ENCODE measurements around the gene CSF2.

Gene CSF2

GRCh38 chr5:132073231-132074013, at the start of gene CSF2:
CSF2 (plus strand) TSS chr5:132073789; CDS start chr5:132073824, 35 bp downstream.
- Histone ChIP-seq H3K9me3 (ENCODE audit: control insufficient read depth, low read length) (no peaks in the 10 kb centered on the region), H3K4me3 (ENCODE audit: low read length) (no peak within 1 kb of the TSS), H3K36me3 (ENCODE audit: control insufficient read depth, insufficient read depth, low read length, severe bottlenecking) (no peaks in the 10 kb centered on the region), H3K9ac (ENCODE audit: low read length) (no peak within 1 kb of the TSS), H3K4me1 (ENCODE audit: control insufficient read depth, insufficient read depth, low read length) (no peaks in the 10 kb centered on the region), H3K27me3 (replicated peaks; ENCODE audit: control insufficient read depth, insufficient read depth, low read length) (no peaks in the 10 kb centered on the region)
- no peak for DNase-seq (ENCODE audit: low read depth)

DNA sequence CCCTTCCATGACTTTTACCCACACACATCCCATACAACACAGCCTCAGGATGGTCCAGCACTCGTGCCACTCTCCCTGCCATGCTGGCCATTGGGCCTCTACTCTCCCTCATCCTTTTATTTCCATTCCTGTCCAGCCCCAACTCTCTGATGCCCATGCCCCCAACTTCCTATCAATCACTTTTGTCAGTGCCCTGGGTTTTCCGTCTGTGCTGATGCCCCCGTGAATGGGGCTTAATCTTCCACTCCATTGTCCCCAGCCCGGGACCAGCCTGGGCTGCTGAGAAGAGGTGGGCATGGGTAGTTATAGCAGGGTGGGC, 49.5 kb upstream of the CSF2 start:
- no peak overlapping the region for H3K4me3 ChIP-seq (ENCODE audit: low read length)
- no peak for DNase-seq (ENCODE audit: low read depth)
- no peaks in the 10 kb centered on the region for H3K36me3 ChIP-seq (ENCODE audit: control insufficient read depth, insufficient read depth, low read length, severe bottlenecking)
- H3K9ac ChIP-seq (ENCODE audit: low read length): no peak overlapping the region
- no peaks in the 10 kb centered on the region for H3K4me1 ChIP-seq (ENCODE audit: control insufficient read depth, insufficient read depth, low read length)
- H3K9me3 ChIP-seq (ENCODE audit: control insufficient read depth, low read length): no peaks in the 10 kb centered on the region
- H3K27me3 ChIP-seq (replicated peaks; ENCODE audit: control insufficient read depth, insufficient read depth, low read length): peaks cover 25% of the 10 kb centered on the region

- H3K27me3 ChIP-seq (replicated peaks; ENCODE audit: control insufficient read depth, insufficient read depth, low read length): peaks cover 23% of the 10 kb centered on the region
- no peaks in the 10 kb centered on the region for H3K9me3 ChIP-seq (ENCODE audit: control insufficient read depth, low read length)
- H3K4me3 ChIP-seq (ENCODE audit: low read length): no peak overlapping the region
- H3K9ac ChIP-seq (ENCODE audit: low read length): no peak overlapping the region
- H3K4me1 ChIP-seq (ENCODE audit: control insufficient read depth, insufficient read depth, low read length): no peaks in the 10 kb centered on the region
- DNase-seq (ENCODE audit: low read depth): no peak
- H3K36me3 ChIP-seq (ENCODE audit: control insufficient read depth, insufficient read depth, low read length, severe bottlenecking): no peaks in the 10 kb centered on the region
These were observed 48.7 kb upstream of the CSF2 start for GRCh38 chr5:132024789-132025402.

GRCh38 chr5:132025403-132025971, 48.1 kb upstream of the CSF2 start:
- H3K9me3 ChIP-seq (ENCODE audit: control insufficient read depth, low read length): no peaks in the 10 kb centered on the region
- no peaks in the 10 kb centered on the region for H3K36me3 ChIP-seq (ENCODE audit: control insufficient read depth, insufficient read depth, low read length, severe bottlenecking)
- H3K4me3 ChIP-seq (ENCODE audit: low read length): no peak overlapping the region
- no peaks in the 10 kb centered on the region for H3K4me1 ChIP-seq (ENCODE audit: control insufficient read depth, insufficient read depth, low read length)
- H3K9ac ChIP-seq (ENCODE audit: low read length): no peak overlapping the region
- no peak for DNase-seq (ENCODE audit: low read depth)
- peaks cover 28% of the 10 kb centered on the region for H3K27me3 ChIP-seq (replicated peaks; ENCODE audit: control insufficient read depth, insufficient read depth, low read length)

DNA sequence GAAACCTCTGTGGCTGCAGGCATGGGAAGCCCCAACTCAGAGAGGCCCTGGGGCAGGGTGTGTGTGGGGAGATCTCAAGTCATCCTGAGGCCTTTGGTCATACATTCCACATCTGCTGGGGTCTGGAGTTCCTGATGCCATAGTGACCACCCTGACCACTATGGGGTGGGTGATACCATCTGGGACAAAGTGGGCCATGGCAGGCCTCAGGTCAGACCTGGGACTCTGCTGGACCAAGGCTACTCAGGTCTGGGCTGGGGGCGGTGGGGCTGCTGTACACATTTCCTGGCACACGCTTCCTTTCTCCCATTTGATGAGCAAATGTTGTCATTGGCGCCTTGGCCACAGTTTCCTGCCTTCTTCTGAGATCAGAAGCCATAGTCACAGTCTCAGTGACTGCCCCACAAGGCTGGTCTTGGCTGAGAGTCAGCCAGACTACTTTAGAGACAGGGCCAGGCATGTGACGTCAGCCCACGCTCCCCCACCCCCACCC, 47.0 kb upstream of the CSF2 start:
- no peaks in the 10 kb centered on the region for H3K4me1 ChIP-seq (ENCODE audit: control insufficient read depth, insufficient read depth, low read length)

DNA sequence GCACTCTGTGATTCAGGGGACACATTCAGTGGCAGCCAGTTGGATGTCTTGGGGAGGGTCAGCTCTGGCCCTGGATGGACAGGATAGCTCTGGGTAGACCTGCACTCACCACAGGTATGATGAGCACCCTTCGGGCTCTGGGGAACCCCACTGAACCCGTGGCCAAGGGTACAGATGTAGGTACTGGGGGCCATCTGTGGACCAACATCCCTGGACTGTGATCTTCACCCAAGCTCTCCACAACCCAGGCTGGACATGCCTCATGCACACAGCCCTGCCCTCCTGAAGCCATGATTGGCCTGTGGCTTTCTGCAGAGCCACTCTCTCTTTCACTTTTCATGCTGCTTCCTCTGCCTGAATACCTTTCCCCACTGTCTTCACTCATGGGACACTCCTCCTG, 46.6 kb upstream of the CSF2 start:
- DNase-seq (ENCODE audit: low read depth): no peak
- H3K27me3 ChIP-seq (replicated peaks; ENCODE audit: control insufficient read depth, insufficient read depth, low read length): peaks cover 28% of the 10 kb centered on the region
- no peaks in the 10 kb centered on the region for H3K4me1 ChIP-seq (ENCODE audit: control insufficient read depth, insufficient read depth, low read length)
- peaks cover under 1% of the 10 kb centered on the region for H3K9me3 ChIP-seq (ENCODE audit: control insufficient read depth, low read length)
- H3K4me3 ChIP-seq (ENCODE audit: low read length): no peak overlapping the region
- H3K9ac ChIP-seq (ENCODE audit: low read length): no peak overlapping the region
- H3K36me3 ChIP-seq (ENCODE audit: control insufficient read depth, insufficient read depth, low read length, severe bottlenecking): no peaks in the 10 kb centered on the region

More for the DNA sequence above, 47.0 kb upstream of the CSF2 start:
- no peaks in the 10 kb centered on the region for H3K36me3 ChIP-seq (ENCODE audit: control insufficient read depth, insufficient read depth, low read length, severe bottlenecking)
- H3K4me3 ChIP-seq (ENCODE audit: low read length): no peak overlapping the region
- H3K9me3 ChIP-seq (ENCODE audit: control insufficient read depth, low read length): no peaks in the 10 kb centered on the region
- H3K27me3 ChIP-seq (replicated peaks; ENCODE audit: control insufficient read depth, insufficient read depth, low read length): peaks cover 28% of the 10 kb centered on the region
- no peak overlapping the region for H3K9ac ChIP-seq (ENCODE audit: low read length)
- DNase-seq (ENCODE audit: low read depth): no peak

GRCh38 chr5:132029609-132030330, 43.8 kb upstream of the CSF2 start:
- Histone ChIP-seq H3K9ac (ENCODE audit: low read length) (no peak overlapping the region), H3K9me3 (ENCODE audit: control insufficient read depth, low read length) (peaks cover 19% of the 10 kb centered on the region), H3K4me3 (ENCODE audit: low read length) (no peak overlapping the region), H3K4me1 (ENCODE audit: control insufficient read depth, insufficient read depth, low read length) (no peaks in the 10 kb centered on the region), H3K36me3 (ENCODE audit: control insufficient read depth, insufficient read depth, low read length, severe bottlenecking) (no peaks in the 10 kb centered on the region), H3K27me3 (replicated peaks; ENCODE audit: control insufficient read depth, insufficient read depth, low read length) (peaks cover 22% of the 10 kb centered on the region)
- no peak for DNase-seq (ENCODE audit: low read depth)

DNA sequence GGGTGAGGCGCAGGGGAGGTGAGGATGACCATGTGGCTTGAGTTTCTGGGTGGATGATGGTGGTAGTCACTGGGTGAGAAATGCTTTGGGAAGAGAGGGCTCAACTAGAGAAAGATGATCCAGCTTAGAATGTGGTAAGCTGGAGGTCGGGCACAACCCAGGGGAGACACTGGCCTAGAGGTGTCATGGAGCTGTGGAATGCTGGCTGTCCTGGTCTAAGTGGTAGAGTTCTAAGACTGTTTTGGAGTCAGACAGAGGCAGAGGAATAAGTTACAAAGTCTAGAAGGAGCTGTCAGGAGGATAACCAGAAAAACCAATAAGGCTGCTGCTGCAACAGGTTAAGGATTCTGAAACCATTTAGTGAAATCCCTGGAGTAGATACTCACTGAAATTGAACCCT, 43.0 kb upstream of the CSF2 start:
- no peak for DNase-seq (ENCODE audit: low read depth)
- no peak overlapping the region for H3K9ac ChIP-seq (ENCODE audit: low read length)
- H3K4me3 ChIP-seq (ENCODE audit: low read length): no peak overlapping the region
- H3K4me1 ChIP-seq (ENCODE audit: control insufficient read depth, insufficient read depth, low read length): no peaks in the 10 kb centered on the region
- H3K27me3 ChIP-seq (replicated peaks; ENCODE audit: control insufficient read depth, insufficient read depth, low read length): peaks cover 14% of the 10 kb centered on the region
- no peaks in the 10 kb centered on the region for H3K36me3 ChIP-seq (ENCODE audit: control insufficient read depth, insufficient read depth, low read length, severe bottlenecking)
- peaks cover 19% of the 10 kb centered on the region for H3K9me3 ChIP-seq (ENCODE audit: control insufficient read depth, low read length)

- Histone ChIP-seq H3K9me3 (ENCODE audit: control insufficient read depth, low read length) (peaks cover 19% of the 10 kb centered on the region), H3K36me3 (ENCODE audit: control insufficient read depth, insufficient read depth, low read length, severe bottlenecking) (no peaks in the 10 kb centered on the region), H3K27me3 (replicated peaks; ENCODE audit: control insufficient read depth, insufficient read depth, low read length) (peaks cover 9% of the 10 kb centered on the region), H3K9ac (ENCODE audit: low read length) (no peak overlapping the region), H3K4me1 (ENCODE audit: control insufficient read depth, insufficient read depth, low read length) (no peaks in the 10 kb centered on the region), H3K4me3 (ENCODE audit: low read length) (no peak overlapping the region)
- DNase-seq (ENCODE audit: low read depth): no peak
These were observed 41.4 kb upstream of the CSF2 start for GRCh38 chr5:132032196-132032595.

DNA sequence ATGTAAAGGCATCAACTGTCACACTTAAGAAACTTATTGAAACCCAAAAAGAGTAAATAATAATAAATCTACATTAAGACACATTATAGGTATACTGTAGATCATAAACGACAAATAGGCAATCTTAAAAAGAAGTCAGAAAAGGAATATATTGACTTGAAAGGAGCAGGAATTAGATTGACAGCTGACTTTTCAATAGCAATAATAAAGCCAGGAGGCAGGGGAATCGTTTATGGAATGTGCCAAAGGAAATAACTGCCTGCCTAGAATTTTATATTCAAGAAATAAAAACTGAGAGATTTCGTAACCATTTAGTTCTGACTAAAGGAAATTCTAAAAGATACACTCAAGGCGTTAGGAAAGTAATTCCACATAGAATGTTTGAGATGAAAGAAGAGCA, 40.5 kb upstream of the CSF2 start:
- Histone ChIP-seq H3K27me3 (replicated peaks; ENCODE audit: control insufficient read depth, insufficient read depth, low read length) (peaks cover 8% of the 10 kb centered on the region), H3K9ac (ENCODE audit: low read length) (no peak overlapping the region), H3K36me3 (ENCODE audit: control insufficient read depth, insufficient read depth, low read length, severe bottlenecking) (no peaks in the 10 kb centered on the region), H3K4me1 (ENCODE audit: control insufficient read depth, insufficient read depth, low read length) (no peaks in the 10 kb centered on the region), H3K9me3 (ENCODE audit: control insufficient read depth, low read length) (peaks cover 19% of the 10 kb centered on the region), H3K4me3 (ENCODE audit: low read length) (no peak overlapping the region)
- DNase-seq (ENCODE audit: low read depth): no peak

- Histone ChIP-seq H3K36me3 (ENCODE audit: control insufficient read depth, insufficient read depth, low read length, severe bottlenecking) (no peaks in the 10 kb centered on the region), H3K9ac (ENCODE audit: low read length) (no peak overlapping the region), H3K4me3 (ENCODE audit: low read length) (no peak overlapping the region), H3K4me1 (ENCODE audit: control insufficient read depth, insufficient read depth, low read length) (no peaks in the 10 kb centered on the region), H3K27me3 (replicated peaks; ENCODE audit: control insufficient read depth, insufficient read depth, low read length) (peaks cover 4% of the 10 kb centered on the region), H3K9me3 (ENCODE audit: control insufficient read depth, low read length) (peaks cover 17% of the 10 kb centered on the region)
- DNase-seq (ENCODE audit: low read depth): no peak
These were observed 36.2 kb upstream of the CSF2 start for GRCh38 chr5:132037353-132037752.

All from adipocyte (in vitro differentiated cells).